Endodermal cell (in vitro differentiated cells): ENCODE measurements around the gene SRGAP2C. TPM values are rescaled to one million over a fixed set of nuclear protein-coding genes. Genes with fewer than 3 reads are reported as not detected.
"Not testable (repeated sequence)": the region's sequence is repeated elsewhere in the genome, so short reads cannot be mapped to it uniquely, and the experiment has no call there.

ENCODE experiments used
- DNase-seq: peaks from one replicate; pipeline ENCODE4 v3.0.0-alpha.2; 2017
- H3K27ac ChIP-seq: 2 replicates; pipeline ENCODE4 v1.5.1; 2013; ENCODE audit warnings: mild to moderate bottlenecking, low read depth, low read length, moderate library complexity
- H3K27me3 ChIP-seq: 2 replicates; pipeline ENCODE4 v1.6.1; 2013; ENCODE audit warnings: mild to moderate bottlenecking, low read length, moderate library complexity; ENCODE audit not compliant: insufficient read depth, control insufficient read depth, poor library complexity, severe bottlenecking
- H3K36me3 ChIP-seq: 2 replicates; pipeline ENCODE4 v1.7.0; 2013; ENCODE audit warnings: mild to moderate bottlenecking, low read length, moderate library complexity; ENCODE audit not compliant: control insufficient read depth, insufficient read depth
- H3K4me1 ChIP-seq: one replicate; pipeline ENCODE4 v1.7.0; 2013; ENCODE audit warnings: low read length; ENCODE audit not compliant: control insufficient read depth, insufficient read depth
- H3K4me3 ChIP-seq: 2 replicates; pipeline ENCODE4 v1.5.1; 2013; ENCODE audit warnings: mild to moderate bottlenecking, low read length, moderate library complexity
- H3K9ac ChIP-seq: 2 replicates; pipeline ENCODE4 v1.6.1; 2013; ENCODE audit warnings: mild to moderate bottlenecking, low read length, moderate library complexity; ENCODE audit not compliant: poor library complexity, severe bottlenecking; ENCODE audit errors: extremely low read depth
- H3K9me3 ChIP-seq: 2 replicates; pipeline ENCODE4 v1.6.1; 2013; ENCODE audit warnings: mild to moderate bottlenecking, low read length, moderate library complexity; ENCODE audit not compliant: control insufficient read depth
- H3K27ac Mint-ChIP-seq: 2 replicates; pipeline ENCODE4 v1.8.0; 2020; ENCODE audit warnings: mixed read lengths
- H3K27me3 Mint-ChIP-seq: 2 replicates; pipeline ENCODE4 v1.8.0; 2021; ENCODE audit warnings: mild to moderate bottlenecking, mixed read lengths; ENCODE audit not compliant: insufficient read depth
- H3K36me3 Mint-ChIP-seq: 2 replicates; pipeline ENCODE4 v1.8.0; 2020; ENCODE audit warnings: low read depth, mixed read lengths
- H3K4me1 Mint-ChIP-seq: 2 replicates; pipeline ENCODE4 v1.8.0; 2020; ENCODE audit warnings: mixed read lengths
- H3K4me3 Mint-ChIP-seq: 2 replicates; pipeline ENCODE4 v1.8.0; 2020; ENCODE audit warnings: mild to moderate bottlenecking, moderate library complexity, mixed read lengths
- H3K9me3 Mint-ChIP-seq: 2 replicates; pipeline ENCODE4 v1.8.0; 2020; ENCODE audit warnings: mild to moderate bottlenecking, mixed read lengths
- WGBS, 2 experiments: methylation state at CpG; one replicate each; pipeline versions ENCODE4 v1.1.5 to v1.1.7; 2013; ENCODE audit warnings: missing lambda C conversion rate in 2 of 2, mixed read lengths in 1 of 2; ENCODE audit not compliant: insufficient coverage in 1 of 2, insufficient read length in 1 of 2; 5-methylcytosine and 5-hydroxymethylcytosine counted together
- total RNA-seq, 2 donors: library from RNA; stranded (reverse); fragmentation: NEBNext Ultra II Directional in 1 of 2; extraction: Animal tissue kit (Norgen Biotek cat#: 25700) in 1 of 2; gene quantifications; 2 replicates in 1 of 2; 3 replicates in 1 of 2; pipeline ENCODE4 v1.2.1, GENCODE V29; 2021

The SRGAP2C gene
- total RNA-seq, 2 donors from 2014 or later: 42.4 to 56.0 TPM

- not testable (repeated sequence) for H3K4me1 Mint-ChIP-seq, H3K4me3 Mint-ChIP-seq, H3K9ac ChIP-seq, H3K4me3 ChIP-seq, H3K9me3 Mint-ChIP-seq, H3K27me3 ChIP-seq, H3K36me3 Mint-ChIP-seq, H3K36me3 ChIP-seq, H3K27ac Mint-ChIP-seq, DNase-seq, H3K9me3 ChIP-seq, H3K27me3 Mint-ChIP-seq, H3K4me1 ChIP-seq, H3K27ac ChIP-seq
- 75% methylated on average over 1 of the region's 7 CpGs; no CpG with 5 or more reads in 1 of the 2 experiments for WGBS, 2 experiments
Measured at GRCh38 chr1:121376986-121377385, 192.2 kb downstream of the SRGAP2C start.

DNA sequence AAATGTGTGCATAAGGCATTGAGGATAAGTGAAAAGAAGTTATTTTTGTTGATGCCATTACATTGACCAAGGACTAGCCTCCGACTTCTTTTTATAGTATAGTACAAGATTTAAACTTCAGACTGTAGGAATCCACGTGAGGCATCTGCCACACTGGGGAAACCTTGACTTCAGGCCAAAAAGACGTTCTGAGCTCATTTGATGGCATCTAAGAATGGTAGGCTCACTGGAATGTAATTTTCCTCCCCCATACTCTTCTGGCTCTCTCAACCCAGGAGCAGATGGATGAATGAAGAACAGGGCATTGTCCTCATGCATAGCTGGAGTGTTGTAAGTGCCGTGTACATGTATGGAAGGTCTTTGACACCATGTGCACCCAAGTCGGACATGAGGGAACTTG lies 194.0 kb downstream of the SRGAP2C start:
- H3K27me3 ChIP-seq, H3K4me3 Mint-ChIP-seq, H3K27ac Mint-ChIP-seq, DNase-seq, H3K9ac ChIP-seq, H3K27me3 Mint-ChIP-seq, H3K36me3 Mint-ChIP-seq, H3K9me3 ChIP-seq, H3K4me3 ChIP-seq, H3K9me3 Mint-ChIP-seq, H3K4me1 Mint-ChIP-seq, H3K4me1 ChIP-seq, H3K36me3 ChIP-seq, H3K27ac ChIP-seq: not testable (repeated sequence)
- WGBS, 2 experiments: 97 to 100% methylated on average over 2 to 5 of the region's 5 CpGs

- not testable (repeated sequence) for H3K36me3 Mint-ChIP-seq, H3K9me3 Mint-ChIP-seq
- WGBS, 2 experiments: 100% methylated on average over 3 of the region's 4 CpGs; no CpG with 5 or more reads in 1 of the 2 experiments
Measured at GRCh38 chr1:121384754-121385153, 200.0 kb downstream of the SRGAP2C start.

GRCh38 chr1:121385162-121385561 lies 200.4 kb downstream of the SRGAP2C start:
- not testable (repeated sequence) for H3K4me3 ChIP-seq, H3K9me3 ChIP-seq, H3K4me1 Mint-ChIP-seq, H3K9ac ChIP-seq, H3K4me1 ChIP-seq, H3K4me3 Mint-ChIP-seq, H3K36me3 Mint-ChIP-seq, H3K36me3 ChIP-seq, DNase-seq, H3K27me3 Mint-ChIP-seq, H3K9me3 Mint-ChIP-seq, H3K27ac Mint-ChIP-seq, H3K27ac ChIP-seq, H3K27me3 ChIP-seq
- WGBS, 2 experiments: no CpG with 5 or more reads among the region's 3 CpGs

More at GRCh38 chr1:121384754-121385153, 200.0 kb downstream of the SRGAP2C start:
- not testable (repeated sequence) for H3K27ac Mint-ChIP-seq, H3K9ac ChIP-seq, H3K4me3 Mint-ChIP-seq, H3K4me1 ChIP-seq, H3K27ac ChIP-seq, H3K27me3 Mint-ChIP-seq, H3K9me3 ChIP-seq, H3K27me3 ChIP-seq, H3K4me3 ChIP-seq, H3K36me3 ChIP-seq, H3K4me1 Mint-ChIP-seq, DNase-seq

- 96% methylated on average over 3 of the region's 8 CpGs; no CpG with 5 or more reads in 1 of the 2 experiments for WGBS, 2 experiments
- not testable (repeated sequence) for DNase-seq, H3K36me3 Mint-ChIP-seq, H3K36me3 ChIP-seq, H3K4me1 Mint-ChIP-seq, H3K27me3 ChIP-seq, H3K27me3 Mint-ChIP-seq, H3K9ac ChIP-seq, H3K27ac ChIP-seq, H3K4me3 ChIP-seq, H3K9me3 Mint-ChIP-seq, H3K4me1 ChIP-seq, H3K27ac Mint-ChIP-seq, H3K4me3 Mint-ChIP-seq, H3K9me3 ChIP-seq
Measured at GRCh38 chr1:121385563-121386288, 201.0 kb downstream of the SRGAP2C start.

DNA sequence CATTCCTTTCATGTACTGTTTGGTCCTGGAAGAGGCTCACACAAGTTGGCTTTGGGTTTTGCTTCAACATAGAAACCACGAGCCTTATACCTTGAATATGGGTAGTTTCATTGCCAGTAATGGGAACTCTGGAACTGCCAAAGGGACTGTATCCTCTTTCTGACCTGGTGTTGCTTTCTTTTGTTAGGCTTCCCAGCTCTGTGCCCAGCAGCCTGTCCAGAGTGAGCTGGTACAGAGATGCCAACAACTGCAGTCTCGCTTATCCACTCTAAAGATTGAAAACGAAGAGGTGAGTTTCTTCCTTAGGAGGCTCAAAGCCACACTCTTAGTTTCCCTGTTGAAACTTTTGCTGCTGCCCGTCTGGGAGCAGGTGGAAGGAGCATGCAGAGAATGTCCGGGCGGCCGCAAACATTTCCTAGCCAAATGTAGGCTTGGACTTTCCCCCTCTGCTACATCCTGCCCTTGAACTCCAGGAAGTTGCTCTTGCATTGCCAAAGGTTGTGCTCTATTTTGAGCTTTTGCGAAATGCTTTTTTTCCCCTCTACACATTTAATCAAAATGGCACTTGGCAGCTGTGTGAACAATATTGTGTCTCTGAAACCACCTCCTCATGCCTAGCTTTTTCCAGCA lies 201.7 kb downstream of the SRGAP2C start:
- H3K27ac ChIP-seq, H3K36me3 ChIP-seq, H3K4me3 ChIP-seq, H3K9me3 ChIP-seq, DNase-seq, H3K36me3 Mint-ChIP-seq, H3K27me3 Mint-ChIP-seq, H3K4me3 Mint-ChIP-seq, H3K4me1 Mint-ChIP-seq, H3K9ac ChIP-seq, H3K9me3 Mint-ChIP-seq, H3K4me1 ChIP-seq, H3K27ac Mint-ChIP-seq, H3K27me3 ChIP-seq: not testable (repeated sequence)
- WGBS, 2 experiments: no CpG with 5 or more reads among the region's 8 CpGs
